ENCODE results near the gene C1orf116.
"Not testable (repeated sequence)": the region's sequence is repeated elsewhere in the genome, so short reads cannot be mapped to it uniquely, and the experiment has no call there.

Gene C1orf116

DNA sequence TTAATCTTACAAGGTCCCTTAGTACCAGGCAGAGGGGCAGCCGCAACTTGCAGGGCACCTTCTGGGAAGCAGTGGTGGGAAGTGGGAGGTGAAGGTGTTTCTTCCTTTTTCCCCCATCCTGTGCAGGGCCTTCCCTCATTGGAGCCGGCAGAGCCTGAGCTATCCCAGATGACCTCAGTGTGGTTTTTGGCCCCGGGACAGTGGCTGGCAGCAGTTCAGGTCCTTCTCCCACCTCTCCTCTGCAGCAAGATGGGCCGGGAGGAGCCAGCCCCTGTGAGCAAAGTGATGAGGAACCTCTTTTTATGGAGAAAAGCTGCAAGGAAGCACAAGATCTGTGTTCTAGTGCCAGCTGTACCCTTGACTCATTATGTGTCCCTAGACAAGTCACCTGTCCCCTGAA is 27.3 kb upstream of the C1orf116 start:
- no peak for DNase-seq (ENCODE audit: low read depth in 4 of 4, low spot score in 1 of 4)

DNA sequence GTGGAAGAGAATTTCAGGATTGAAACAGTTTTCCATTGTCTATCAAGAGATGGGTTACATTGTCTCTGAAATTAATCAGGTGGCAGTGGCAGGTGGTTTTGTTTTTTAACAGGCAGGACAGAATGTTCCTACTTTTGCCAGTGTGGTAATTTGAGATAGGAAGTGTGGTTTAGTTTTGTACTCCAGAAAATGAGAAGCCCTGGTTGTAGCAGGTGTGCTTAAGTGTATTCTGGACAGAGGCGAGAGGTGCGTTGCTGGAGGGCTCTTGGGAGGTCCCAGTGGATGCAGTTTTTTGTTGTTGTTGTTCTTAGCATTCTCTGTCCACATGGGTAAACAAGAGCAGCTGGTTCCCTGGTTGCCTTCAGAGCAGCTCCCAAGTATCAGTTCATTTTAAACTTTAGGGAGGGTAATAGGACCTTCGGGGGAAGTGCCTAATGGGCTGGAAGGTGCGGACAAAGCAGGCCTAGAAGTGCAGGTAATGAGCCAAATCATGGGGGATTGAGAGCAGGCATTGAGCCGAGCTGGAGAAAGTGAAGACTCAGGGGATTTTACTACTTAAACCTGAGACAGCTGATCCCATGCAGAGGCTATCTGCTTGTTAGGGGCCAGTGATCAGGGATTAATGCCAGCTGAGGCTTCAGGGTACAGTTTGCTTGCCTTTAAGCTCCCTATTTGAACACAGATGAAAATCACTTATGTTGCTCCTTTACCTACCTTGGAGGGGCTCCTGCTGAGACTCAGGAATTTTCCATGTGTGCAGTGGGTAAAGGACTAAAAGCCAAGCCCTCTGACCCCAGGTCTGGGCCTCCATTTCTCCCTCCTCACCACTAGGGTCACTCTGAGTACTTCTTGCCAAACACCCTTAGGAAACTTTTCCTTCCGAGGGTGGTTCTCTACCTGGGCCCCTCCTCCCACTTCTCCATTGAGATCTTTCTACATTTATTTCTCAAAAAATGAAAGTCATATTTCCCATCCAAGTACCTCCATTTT is 26.6 kb upstream of the C1orf116 start:
- no peak for DNase-seq (ENCODE audit: low read depth in 4 of 4, low spot score in 1 of 4)

DNA sequence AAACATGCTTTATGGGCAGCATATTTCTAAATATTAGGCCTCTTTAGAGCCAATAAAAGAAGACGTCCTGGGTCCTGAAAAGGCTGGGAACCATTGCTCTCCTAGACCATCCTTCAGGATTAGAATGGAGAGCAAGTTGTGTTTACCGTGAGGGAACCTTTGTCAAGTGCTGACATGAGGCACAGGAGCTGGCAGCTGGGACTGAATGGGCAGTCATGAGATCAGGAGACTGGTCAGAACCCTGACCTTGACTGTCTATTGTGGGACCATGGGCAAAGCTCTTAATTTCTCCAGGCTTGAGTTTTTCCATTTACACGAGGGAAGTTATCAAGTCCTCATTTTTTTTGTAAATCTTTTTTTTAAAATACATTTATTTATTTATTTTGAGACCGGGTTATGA is 25.7 kb upstream of the C1orf116 start:
- no peak for DNase-seq (ENCODE audit: low read depth in 4 of 4, low spot score in 1 of 4)

DNA sequence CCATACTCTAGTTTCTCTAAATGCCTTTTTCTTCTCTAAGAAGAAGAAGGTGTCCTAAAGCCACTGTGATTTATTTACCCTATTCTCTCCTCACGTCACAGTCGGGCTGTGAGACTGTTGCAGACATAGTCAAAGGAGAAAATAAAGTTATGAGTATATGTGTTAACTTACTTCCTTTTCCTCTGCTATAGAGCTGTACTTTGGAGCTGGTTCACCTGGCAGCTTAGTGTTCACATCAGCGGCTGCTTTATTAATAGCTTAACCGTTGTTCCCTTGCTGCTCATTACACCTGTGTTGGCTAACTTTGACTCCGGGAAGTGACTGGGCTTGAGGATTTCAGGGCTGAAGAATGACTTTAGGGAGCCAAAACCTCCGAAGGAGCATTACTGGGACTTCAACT is 24.1 kb upstream of the C1orf116 start:
- DNase-seq (ENCODE audit: low read depth in 4 of 4, low spot score in 1 of 4): no peak

DNA sequence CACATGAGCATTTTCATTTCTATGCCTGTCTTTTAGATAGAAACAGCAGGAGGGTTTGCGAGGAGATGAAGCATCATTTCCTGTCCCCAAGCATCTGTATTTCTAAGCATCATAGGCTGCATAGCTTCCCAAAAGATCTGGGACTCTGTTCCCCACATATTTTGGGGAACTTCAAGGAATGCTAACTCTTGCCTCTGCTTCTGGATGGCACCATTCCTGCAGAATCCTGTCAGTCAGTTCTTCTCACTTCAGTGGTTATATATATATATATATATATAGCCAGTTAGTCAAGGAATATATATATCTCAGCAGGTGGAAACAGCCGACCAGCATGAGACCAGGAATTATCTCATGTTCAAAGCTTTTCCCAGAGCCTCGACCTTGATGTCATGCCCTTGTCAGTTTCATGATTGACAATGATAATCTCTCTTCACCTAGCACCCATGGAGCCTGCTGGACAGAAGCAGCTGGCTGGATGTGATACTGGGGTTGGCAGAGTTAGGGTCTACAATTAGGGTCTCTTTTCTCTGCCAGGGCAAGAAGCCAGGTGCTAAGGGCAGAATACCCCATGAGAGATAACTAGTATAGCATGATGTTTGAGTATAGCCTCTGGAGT is 22.9 kb upstream of the C1orf116 start:
- no peak for DNase-seq (ENCODE audit: low read depth in 4 of 4, low spot score in 1 of 4)

DNA sequence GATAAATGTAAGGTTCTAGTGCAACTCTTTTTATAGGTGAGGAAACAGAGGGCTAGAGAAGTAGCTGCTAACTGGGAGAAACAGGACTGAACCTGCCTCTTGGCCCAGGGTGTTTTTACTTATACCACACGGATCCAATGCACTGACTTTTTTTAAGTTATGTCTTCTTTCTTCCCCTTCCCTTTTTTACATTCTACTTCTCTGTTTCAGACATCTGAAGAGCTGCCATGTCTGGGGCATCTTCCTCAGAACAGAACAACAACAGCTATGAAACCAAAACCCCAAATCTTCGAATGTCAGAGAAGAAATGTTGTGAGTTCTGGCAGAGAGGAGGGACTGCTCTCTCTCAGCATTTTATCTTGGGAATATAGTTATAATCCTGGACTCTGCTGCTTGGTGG is 21.9 kb upstream of the C1orf116 start:
- DNase-seq (ENCODE audit: low read depth in 4 of 4, low spot score in 1 of 4): no peak

DNA sequence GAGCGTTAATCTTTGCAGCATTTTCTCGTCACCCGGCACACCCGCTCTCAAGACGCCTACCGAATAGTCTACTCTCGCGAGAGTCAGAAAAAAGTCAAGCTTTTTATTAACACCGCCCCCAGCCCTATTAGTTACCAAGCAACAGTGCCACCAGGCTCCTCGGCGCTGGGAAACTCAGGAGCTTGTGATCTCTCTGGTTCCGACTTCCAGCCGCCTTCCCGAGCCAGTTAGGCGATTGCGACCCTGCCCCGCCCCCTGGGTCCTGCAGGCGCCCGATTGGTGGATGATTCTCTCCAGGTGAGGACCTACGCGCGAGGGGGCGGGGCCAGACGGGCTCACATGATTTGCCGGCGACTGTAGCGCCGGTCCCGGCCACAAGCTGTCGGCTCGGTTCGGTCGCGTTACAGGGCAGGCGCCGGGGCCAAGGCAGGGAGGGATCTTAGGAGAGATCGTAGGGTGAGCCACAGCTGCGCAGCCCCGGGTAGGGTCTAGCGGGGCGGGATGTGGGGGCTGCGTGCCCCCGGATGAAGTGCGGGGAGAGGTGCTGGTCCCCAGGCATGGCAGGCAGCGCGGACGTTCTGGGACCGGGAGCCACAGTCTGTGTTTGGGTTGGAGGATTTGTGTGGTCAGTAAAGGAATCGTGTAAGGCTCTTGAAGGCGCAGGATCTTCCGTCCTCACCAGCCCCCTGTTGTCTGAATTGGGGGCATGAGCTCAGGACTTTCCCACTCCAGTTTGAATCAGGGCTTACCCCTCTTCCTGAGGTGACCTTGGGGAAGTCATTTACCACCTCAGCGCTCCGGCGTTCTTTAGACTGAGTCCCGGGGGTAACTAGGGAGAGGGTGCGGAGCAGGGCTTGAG is 20.6 kb upstream of the C1orf116 start, which contains the start of gene PFKFB2:
Gene PFKFB2, plus strand, starts transcription at position 365 of the 859 bp plus-strand sequence. CDS start 1,443 bp downstream, outside the sequence.
- DNase-seq (ENCODE audit: low read depth in 4 of 4, low spot score in 1 of 4): peak; percentile 84 to 97 (median 90)

DNA sequence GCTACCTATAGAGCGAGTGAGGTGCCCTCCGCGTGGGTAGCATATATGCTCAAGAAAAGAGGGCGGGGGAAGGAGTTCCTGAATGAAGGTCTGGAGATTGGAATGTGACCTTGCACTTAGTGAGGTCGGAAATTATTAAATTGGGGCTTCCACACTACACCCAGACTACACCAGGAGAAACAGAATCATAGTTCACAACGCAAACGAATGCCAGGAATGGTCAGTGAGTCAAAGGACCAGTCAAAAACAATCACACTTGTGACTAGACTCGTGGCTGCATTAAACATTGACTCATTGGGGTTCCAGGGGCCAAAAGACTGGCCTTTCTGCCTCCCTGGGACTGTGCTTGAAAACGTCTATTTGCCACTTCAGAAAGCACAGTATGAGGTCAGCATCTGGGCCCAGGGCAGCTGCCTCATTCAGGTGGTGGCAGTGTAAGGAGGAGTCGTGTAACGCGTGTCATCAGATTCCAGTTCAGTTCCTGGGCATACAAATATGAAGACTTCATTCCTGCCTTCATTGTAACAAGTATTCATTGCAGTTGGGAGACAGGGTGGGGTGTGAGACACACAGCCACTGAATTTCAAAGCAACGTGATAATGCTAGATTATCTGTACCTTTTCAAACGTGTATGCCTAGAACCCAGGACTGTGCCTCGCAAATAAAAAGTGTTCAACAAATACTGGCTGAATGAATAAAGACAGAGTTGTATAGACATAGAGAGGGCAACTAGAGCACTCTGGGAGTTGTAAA is 18.8 kb upstream of the C1orf116 start, which contains the start of gene YOD1:
Gene YOD1, minus strand, starts transcription at position 18 of the 753 bp plus-strand sequence. CDS start 178 bp downstream, outside the sequence.
- no peak for DNase-seq (ENCODE audit: low read depth in 4 of 4, low spot score in 1 of 4)

DNA sequence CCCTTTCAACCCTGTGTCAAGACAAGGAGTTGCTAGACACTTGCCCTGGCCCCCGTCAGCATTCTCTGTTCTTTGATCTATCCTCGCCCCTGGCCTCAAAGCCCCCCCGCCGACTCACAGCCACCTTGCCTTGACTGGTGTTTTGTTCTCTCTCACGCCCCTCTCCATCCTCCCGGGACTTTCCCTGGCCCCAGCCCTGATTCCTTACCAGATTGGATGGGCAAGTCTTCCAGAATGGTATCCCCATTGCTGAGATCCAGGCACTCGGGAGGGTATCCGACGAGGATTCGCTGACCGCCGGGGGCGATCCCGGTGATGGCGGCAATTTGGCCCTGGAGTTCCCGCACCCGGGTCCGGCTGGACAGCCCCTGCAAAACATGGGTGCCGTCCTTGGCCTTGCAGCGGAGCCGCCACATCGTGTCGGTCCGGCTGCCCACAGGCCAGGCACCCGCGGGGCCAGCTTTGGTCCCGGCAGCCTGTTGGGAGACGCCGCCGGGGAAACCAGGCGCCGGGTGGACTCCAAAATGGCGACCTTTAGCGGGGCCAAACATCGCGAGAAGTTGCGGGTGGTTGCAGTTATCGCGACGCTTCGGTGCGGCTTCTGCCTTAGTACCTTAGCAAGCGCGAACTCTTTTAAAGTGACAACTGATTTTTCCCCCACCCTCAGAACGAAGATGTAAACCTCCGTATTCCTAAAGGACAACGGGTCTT is 18.1 kb upstream of the C1orf116 start:
- DNase-seq (ENCODE audit: low read depth in 4 of 4, low spot score in 1 of 4): peak; percentile 74 to 84 (median 81)

DNA sequence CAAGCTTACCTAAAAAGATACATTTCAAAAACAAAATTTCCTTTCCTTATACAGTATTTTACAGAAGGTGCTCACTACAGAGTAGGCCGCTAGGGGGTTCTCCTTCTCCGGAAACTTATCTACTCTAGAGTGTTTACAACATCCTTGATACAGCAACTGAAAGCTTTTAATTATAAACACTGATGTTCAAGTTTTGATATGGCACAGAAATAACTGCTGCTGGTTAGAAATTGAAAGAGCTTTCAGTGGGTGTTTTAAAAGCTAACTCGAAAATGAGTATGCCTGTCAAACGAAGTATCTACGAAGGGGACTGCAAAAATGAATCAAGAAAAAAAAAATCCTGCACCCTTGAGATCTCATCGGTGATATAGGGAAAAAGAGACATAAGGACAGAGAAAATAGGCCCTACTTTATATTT is 17.4 kb upstream of the C1orf116 start:
- DNase-seq (ENCODE audit: low read depth in 4 of 4, low spot score in 1 of 4): peak in 2 of 4 experiments; percentile 13 to 28

DNA sequence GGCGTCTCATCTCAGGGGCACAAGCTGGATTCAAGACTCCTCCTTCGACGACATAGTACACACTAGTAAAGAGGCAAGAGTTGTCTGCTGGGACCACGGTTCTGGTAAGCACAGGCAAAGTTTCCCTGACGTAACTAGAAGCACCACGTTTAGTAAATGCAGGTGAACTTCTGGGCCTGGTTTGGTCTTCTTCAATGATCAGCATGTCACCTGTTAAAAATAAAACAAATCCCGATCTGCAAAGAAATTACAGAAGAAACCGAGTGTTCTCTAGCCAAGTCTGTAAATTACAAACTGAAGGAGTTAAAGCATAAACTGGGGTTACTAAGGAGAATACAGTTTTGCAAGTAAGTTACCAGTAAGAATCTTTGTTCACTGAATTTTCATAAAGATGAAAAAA is 17.0 kb upstream of the C1orf116 start:
- DNase-seq (ENCODE audit: low read depth in 4 of 4, low spot score in 1 of 4): no peak

DNA sequence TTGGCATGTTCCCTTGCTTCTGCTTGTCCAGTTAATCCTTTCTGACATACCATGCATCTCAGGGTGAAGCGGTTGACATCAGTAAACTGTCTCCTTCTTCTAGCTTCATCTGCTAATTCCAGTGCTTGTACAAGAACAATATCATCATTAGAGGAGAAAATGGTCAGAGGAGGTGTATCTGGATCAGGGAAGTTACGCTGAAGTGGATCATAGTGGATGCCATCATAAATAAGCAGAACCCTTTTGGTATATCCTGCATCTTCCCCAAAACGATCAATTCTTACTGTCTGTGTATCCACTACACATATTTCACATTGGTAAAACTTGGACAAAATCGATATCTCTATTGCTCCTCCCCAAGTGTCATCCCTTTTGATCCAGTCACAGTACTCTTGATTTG is 16.5 kb upstream of the C1orf116 start:
- no peak for DNase-seq (ENCODE audit: low read depth in 4 of 4, low spot score in 1 of 4)

DNA sequence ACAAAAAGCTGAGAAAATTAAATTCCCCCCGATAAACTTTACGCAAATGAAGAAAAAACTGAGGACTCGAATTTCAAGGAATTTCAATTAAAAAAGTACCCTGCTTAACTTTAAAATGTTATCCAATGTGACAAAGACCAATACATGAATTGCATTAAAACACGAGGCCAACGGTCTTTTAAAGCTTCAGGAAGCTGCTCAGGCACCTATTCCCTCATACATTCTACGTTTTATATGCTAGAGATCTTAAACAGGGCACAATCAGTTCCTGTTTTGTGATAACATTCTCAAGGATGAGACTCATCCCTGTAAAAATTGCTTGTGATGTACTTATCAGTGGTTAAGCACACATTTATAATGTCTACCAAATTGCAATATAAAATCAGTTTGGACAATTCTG is 15.5 kb upstream of the C1orf116 start:
- no peak for DNase-seq (ENCODE audit: low read depth in 4 of 4, low spot score in 1 of 4)

DNA sequence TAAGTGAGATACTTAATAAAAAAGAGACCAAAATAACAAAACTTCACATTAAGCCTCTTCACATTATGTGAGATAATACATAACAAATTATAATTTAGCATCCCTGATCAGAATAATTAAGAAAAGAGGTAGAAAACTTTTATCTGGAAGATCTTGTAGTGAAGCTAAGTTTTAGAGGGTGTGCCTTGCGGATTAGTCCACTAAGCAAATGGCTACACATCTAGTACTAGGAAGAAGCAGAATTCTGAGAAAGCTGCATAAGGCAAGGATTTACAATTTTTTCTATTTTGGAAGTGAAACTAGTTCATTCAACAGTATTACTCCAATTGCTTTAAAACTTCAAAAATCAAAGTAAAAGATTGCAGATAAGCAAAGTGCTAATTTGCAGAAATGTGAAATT is 14.9 kb upstream of the C1orf116 start:
- DNase-seq (ENCODE audit: low read depth in 4 of 4, low spot score in 1 of 4): no peak

DNA sequence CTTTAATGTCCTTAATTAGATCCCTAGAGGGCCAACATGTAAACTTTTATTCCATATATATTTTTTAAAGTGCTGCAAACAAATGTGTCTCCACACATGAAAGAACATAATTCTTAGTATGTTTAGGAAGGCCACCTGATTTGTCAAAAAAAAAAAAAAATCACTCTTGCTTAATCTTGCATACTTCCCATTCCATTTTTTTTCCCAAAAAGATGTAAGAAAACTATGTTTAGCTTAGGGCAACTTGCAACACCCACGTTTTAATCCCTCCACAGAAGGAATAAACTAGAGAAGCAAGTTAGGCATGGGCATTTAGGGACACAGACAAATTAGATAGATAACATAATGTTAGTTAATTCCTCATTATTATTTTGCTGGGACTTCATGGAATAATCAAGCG is 12.9 kb upstream of the C1orf116 start:
- no peak for DNase-seq (ENCODE audit: low read depth in 4 of 4, low spot score in 1 of 4)

DNA sequence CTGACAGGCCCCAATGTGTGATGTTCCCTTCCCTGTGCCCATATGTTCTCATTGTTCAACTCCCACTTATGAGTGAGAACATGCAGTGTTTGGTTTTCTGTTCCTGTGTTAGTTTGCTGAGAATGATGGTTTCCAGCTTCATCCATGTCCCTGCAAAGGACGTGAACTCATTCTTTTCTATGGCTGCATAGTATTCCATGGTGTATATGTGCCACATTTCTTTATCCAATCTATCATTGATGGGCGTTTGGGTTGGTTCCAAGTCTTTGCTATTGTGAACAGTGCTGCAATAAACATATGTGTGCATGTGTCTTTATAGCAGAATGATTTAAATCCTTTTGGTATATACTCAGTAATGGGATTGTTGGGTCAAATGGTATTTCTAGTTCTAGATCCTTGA is 8.8 kb upstream of the C1orf116 start:
- not testable (repeated sequence) for DNase-seq (ENCODE audit: low read depth in 4 of 4, low spot score in 1 of 4)

DNA sequence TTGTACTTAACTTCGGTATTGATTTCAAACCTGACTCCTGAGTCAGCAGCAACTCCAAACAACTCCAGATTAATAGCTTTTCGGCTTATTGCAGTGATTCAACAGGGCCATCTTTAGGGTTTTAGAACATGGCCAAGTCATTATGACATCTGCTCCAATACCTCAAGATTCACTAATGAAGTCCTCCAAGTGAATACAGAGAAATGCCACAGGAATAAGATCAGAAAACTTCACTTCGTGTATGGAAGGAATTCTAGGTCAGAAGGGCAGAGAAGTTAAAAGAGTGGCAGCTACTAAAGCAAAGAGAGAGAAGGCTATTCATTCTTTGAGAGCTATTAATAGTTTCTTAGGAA is 7.6 kb upstream of the C1orf116 start:
- no peak for DNase-seq (ENCODE audit: low read depth in 4 of 4, low spot score in 1 of 4)

DNA sequence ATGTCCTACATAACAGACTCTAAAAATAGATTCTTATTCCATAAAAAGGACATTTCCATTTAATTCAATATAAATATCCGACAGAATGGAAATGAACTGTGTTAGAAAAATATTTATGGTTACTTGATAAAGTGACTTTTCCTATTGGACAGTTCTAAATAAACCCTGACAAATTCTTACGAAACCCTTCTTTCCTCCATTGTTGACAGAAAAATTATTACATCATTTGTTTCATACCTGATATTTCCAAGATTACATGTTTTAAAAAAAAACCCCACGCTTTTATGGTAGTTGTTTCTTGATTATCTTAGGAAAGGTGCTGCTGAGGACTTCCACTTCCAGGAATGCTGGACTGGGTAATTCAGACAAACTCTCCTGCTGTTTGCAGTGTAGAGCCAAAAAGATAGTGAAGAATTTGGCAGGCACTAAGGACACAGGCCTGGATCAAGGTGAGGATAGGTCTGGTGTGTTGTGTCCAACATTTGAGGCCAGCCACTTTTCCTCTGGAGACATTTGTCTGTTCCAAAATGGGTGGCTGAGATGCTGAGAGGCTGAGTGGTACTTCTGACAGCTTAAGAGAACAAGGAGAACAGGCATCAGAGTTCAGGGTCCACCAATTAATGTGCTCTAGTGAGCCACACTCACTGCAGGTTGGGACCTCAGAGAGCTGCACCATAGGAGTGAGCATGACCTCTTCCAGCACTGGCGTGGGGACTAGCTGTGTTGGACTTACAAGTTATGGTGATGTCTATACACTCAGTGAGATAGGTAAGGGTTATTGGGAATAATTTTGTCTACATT is 7.0 kb upstream of the C1orf116 start:
- no peak for DNase-seq (ENCODE audit: low read depth in 4 of 4, low spot score in 1 of 4)

DNA sequence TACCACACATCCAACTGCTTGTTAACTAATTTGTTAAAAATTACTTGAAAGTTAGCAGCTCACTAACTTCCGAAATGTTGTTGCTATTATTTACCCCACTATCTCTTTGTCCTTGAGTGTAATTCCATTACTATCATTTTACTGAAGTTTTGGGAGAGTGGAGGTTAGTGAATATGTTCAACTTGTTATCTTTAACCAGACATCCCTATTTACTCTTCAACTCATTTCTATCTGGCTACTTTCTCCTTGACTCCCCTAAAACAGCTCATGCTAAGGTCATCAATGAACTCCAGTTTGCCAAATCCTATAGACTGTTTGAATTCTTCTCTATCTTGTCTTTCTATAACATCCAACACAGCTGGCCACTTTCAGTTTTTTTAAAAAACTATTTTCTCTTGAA is 4.3 kb upstream of the C1orf116 start:
- no peak for DNase-seq (ENCODE audit: low read depth in 4 of 4, low spot score in 1 of 4)
